Neutrophil (primary cell): ENCODE data around the gene ZNF407.

ENCODE experiments used
- H3K27ac ChIP-seq: fragments of 200-600 bp; sonication (generic); 2 replicates; pipeline ENCODE4 v1.5.1; 2016; ENCODE audit warnings: mild to moderate bottlenecking, moderate library complexity
- H3K27me3 ChIP-seq: fragments of 200-600 bp; sonication (generic); 2 replicates; pipeline ENCODE4 v1.6.0; 2016; ENCODE audit warnings: mild to moderate bottlenecking
- H3K36me3 ChIP-seq: fragments of 200-600 bp; sonication (generic); 2 replicates; pipeline ENCODE4 v1.5.1; 2017
- H3K4me1 ChIP-seq, 2 experiments: fragments of 200-600 bp in 1 of 2; sonication (generic) in 1 of 2; 1 replicate in 1 of 2; 2 replicates in 1 of 2; pipeline versions ENCODE4 v1.5.1 to v1.6.1; 2013 to 2016; ENCODE audit warnings: low read depth in 1 of 2, low read length in 1 of 2, mild to moderate bottlenecking in 1 of 2, moderate library complexity in 1 of 2; ENCODE audit not compliant: control insufficient read depth in 1 of 2, insufficient read depth in 1 of 2
- H3K4me3 ChIP-seq, 2 experiments: fragments of 200-600 bp in 1 of 2; sonication (generic) in 1 of 2; 1 replicate in 1 of 2; 2 replicates in 1 of 2; pipeline ENCODE4 v1.5.1; 2013 to 2016; ENCODE audit warnings: low read depth in 1 of 2, low read length in 1 of 2, mild to moderate bottlenecking in 1 of 2, moderate library complexity in 1 of 2
- H3K9me3 ChIP-seq: fragments of 200-600 bp; sonication (generic); 2 replicates; pipeline ENCODE4 v1.5.1; 2016
- CTCF ChIP-seq: fragments of 200-600 bp; sonication (generic); IDR thresholded peaks from 2 replicates; pipeline ENCODE4 v1.5.1; 2016; ENCODE audit warnings: antibody characterized with exemption

Gene ZNF407

GRCh38 chr18:74638210-74638609 lies 40.5 kb downstream of the ZNF407 start:
- H3K4me1 ChIP-seq: peaks cover 10 to 15% of the 10 kb centered on the region in 2 experiments
- no peak for TF ChIP-seq CTCF
- H3K27ac ChIP-seq: no peak overlapping the region
- H3K4me3 ChIP-seq: no peak overlapping the region
- no peaks in the 10 kb centered on the region for H3K27me3 ChIP-seq
- no peaks in the 10 kb centered on the region for H3K9me3 ChIP-seq
- H3K36me3 ChIP-seq: peaks cover 13% of the 10 kb centered on the region

- H3K4me1 ChIP-seq: peaks cover 0 to 6% of the 10 kb centered on the region in 2 experiments
- no peaks in the 10 kb centered on the region for H3K27me3 ChIP-seq
- H3K36me3 ChIP-seq: peaks cover 26% of the 10 kb centered on the region
- no peaks in the 10 kb centered on the region for H3K9me3 ChIP-seq
- H3K4me3 ChIP-seq: no peak overlapping the region
- TF ChIP-seq CTCF: no peak
- no peak overlapping the region for H3K27ac ChIP-seq
Observed at GRCh38 chr18:74644713-74645112, 47.0 kb downstream of the ZNF407 start.

- no peak for TF ChIP-seq CTCF
- H3K36me3 ChIP-seq: peaks cover 26% of the 10 kb centered on the region
- no peak overlapping the region for H3K27ac ChIP-seq
- no peaks in the 10 kb centered on the region for H3K27me3 ChIP-seq
- peaks cover 0 to 6% of the 10 kb centered on the region in 2 experiments for H3K4me1 ChIP-seq
- no peak overlapping the region for H3K4me3 ChIP-seq
- no peaks in the 10 kb centered on the region for H3K9me3 ChIP-seq
Observed at GRCh38 chr18:74645679-74646078, 48.0 kb downstream of the ZNF407 start.

- Histone ChIP-seq H3K27ac (no peak overlapping the region), H3K27me3 (no peaks in the 10 kb centered on the region), H3K4me1 (no peaks in the 10 kb centered on the region), H3K9me3 (no peaks in the 10 kb centered on the region), H3K4me3 (no peak overlapping the region), H3K36me3 (peaks cover 19% of the 10 kb centered on the region)
- TF ChIP-seq CTCF: no peak
Observed at GRCh38 chr18:74651327-74652128, 53.9 kb downstream of the ZNF407 start.

GRCh38 chr18:74652392-74652988 lies 54.8 kb downstream of the ZNF407 start:
- H3K36me3 ChIP-seq: peaks cover 16% of the 10 kb centered on the region
- no peaks in the 10 kb centered on the region for H3K27me3 ChIP-seq
- H3K4me1 ChIP-seq: no peaks in the 10 kb centered on the region
- no peaks in the 10 kb centered on the region for H3K9me3 ChIP-seq
- no peak for TF ChIP-seq CTCF
- H3K27ac ChIP-seq: no peak overlapping the region
- no peak overlapping the region for H3K4me3 ChIP-seq
